ENCODE results near the gene PFKP.
A peak's percentile ranks its signal among the peaks of the same experiment; 100 is the strongest.
"Not testable (repeated sequence)": the region's sequence is repeated elsewhere in the genome, so short reads cannot be mapped to it uniquely, and the experiment has no call there.

Gene PFKP

GRCh38 chr10:3046981-3047547 is 20.3 kb upstream of the PFKP start:
- no peak for DNase-seq (ENCODE audit: extremely low read depth in 1 of 2, low read depth in 1 of 2)

DNA sequence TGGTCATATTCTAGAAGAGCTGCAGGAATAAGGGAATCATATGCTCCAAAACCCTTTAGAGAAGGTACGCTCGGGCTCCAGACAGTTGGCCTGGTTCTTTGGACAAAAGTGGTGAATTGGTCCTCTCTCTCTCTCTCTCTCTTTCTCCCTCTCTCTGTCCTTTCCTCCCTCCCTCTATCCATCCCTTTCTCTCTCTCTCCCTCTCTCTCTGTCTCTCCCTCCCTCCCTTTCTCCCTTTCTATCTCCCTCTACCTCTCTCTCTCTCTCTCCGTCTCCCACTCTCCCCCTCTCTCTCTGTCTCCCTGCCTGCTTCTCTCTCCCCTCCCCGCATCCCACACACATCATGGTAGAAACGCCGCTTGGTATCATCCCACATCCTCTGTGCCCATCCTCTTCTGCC is 19.8 kb upstream of the PFKP start:
- DNase-seq (ENCODE audit: extremely low read depth in 1 of 2, low read depth in 1 of 2), result no peak

DNA sequence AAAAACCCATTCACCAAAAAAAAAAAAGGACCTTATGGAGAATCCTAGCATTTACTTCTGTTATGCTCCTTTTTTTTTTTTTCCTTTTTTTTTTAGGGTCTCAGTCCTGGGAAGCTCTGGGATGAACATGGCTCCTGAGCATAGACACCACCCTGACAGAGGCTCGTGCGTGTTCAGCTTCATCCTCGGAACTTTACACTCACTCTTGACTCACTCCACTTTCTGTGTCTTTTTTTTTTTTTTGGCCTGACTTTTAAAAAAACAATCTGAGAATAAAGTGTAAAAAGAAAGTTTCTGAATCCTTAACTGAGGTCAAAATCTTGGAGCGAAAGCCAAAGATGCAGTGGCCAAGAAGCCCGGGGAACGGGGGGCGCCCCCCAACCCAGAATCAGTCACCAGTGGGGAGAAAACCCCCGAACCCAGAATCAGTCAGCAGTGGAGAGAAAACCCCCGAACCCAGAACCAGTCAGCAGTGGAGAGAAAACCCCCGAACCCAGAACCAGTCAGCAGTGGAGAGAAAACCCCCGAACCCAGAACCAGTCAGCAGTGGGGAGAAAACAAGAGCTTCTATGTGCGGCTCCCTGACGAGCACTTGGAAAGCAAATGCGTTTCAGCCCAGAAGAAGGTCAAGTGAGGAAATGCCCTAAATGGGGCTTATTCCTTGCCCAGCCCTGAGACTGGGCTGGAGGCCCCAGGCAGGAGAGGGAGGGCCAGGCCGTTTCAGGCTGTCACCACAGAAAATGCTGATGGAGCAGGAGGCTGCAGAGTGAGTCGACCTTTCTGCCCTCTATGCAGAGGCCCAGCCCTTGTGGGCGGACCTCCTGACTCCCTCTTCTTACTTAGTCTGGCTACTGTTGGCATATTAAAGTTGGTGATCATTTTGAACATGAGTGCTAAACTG is 19.0 kb upstream of the PFKP start:
- no peak for DNase-seq (ENCODE audit: extremely low read depth in 1 of 2, low read depth in 1 of 2)

GRCh38 chr10:3051692-3052091 is 15.7 kb upstream of the PFKP start:
- no peak for DNase-seq (ENCODE audit: extremely low read depth in 1 of 2, low read depth in 1 of 2)

DNA sequence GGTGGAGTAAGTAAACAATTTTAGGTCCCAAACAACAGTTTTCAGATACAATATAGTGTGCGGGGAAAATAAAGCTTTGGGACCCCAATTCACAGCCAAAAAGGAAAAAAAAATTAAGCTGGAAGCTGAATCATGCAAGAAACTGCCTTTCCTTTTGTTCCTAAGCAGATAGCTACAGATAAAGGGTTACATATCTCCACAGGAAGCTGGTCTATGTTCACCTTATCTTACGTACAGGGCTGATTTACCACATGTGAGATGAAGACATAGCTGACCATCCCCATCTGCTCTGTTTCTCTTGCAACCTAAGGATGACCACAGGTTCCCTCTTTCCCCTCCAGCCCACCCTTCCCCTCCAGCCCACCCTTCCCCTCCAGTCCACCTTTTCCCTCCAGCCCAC is 14.2 kb upstream of the PFKP start:
- DNase-seq (ENCODE audit: extremely low read depth in 1 of 2, low read depth in 1 of 2), result no peak

GRCh38 chr10:3054183-3054850 is 13.0 kb upstream of the PFKP start:
- DNase-seq (ENCODE audit: extremely low read depth in 1 of 2, low read depth in 1 of 2), result no peak

DNA sequence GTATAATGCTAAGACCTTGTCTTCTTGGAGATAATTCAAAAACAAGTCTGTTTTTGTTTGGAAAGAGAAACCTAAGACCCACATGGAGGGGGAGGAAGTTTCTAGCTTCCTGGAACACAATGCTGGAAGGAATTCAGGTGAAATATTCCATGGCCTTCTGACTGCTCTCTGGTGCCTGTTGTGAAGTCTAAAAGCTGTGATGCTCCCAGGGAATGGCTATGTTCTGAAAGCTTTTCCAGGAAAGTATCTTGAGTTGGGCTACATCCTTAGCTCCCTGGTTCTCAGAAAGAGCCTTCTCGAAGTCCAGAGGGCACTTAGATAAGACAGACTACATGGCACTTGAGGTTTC is 12.5 kb upstream of the PFKP start:
- no peak for DNase-seq (ENCODE audit: extremely low read depth in 1 of 2, low read depth in 1 of 2)

DNA sequence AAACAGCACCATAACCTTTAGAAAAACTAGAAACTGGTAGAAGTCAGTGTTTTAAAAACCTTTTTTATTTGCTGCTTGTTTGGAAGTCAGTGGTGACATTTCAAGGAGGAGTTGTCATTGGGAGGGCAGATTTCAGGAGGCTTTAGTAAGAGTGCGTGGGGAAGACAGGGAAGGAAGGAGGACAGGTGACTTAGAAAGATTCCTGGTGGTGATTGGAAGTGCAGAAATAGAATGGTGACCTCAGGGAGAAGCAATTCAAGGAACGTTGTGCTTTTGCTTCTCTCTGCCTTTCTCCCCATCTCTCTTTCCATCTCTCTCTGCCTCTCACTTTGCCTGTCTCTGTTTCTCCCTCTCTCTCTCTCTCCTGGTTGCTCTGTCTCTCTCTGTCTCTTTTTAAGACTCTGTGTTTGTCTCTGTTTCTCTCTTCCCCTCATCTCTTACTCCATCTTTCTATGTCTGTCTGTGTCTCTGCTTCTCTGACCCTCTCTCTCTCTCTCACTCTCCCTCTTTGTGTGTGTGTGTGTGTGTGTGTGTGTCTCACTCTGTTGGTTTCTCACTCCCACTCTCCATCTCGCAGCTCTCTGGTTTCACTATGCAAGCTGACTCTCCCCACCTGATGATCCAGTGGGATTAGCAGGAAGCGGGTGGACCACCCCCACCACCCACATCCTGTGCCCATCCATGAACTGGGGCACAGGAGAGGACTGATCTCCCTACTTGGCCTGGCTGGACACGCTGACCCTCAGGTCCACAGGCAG is 10.9 kb upstream of the PFKP start:
- no peak for DNase-seq (ENCODE audit: extremely low read depth in 1 of 2, low read depth in 1 of 2)

GRCh38 chr10:3057946-3058345 is 9.4 kb upstream of the PFKP start:
- DNase-seq (ENCODE audit: extremely low read depth in 1 of 2, low read depth in 1 of 2), result no peak

DNA sequence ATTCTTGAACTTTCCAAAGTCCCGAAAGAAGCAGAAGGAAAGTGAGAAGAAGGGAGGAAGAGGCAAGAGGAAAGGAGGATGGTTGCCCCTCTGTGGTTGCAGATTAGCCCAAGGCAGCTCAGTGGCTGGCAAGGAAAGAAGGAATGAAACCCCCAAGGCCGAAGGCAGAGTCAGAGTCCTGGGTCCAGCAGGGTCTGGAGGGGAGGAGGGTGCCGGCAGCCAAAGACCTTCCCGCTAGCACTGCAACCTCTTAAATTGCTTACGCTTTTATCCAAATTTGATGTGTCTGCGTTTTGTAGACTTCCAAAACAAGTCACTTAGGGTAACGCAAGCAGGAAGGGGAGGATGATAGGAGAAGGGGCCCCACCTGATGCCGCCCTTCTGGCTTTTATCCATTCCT is 7.4 kb upstream of the PFKP start:
- no peak for DNase-seq (ENCODE audit: extremely low read depth in 1 of 2, low read depth in 1 of 2)

GRCh38 chr10:3060481-3060889 is 6.9 kb upstream of the PFKP start:
- no peak for DNase-seq (ENCODE audit: extremely low read depth in 1 of 2, low read depth in 1 of 2)

DNA sequence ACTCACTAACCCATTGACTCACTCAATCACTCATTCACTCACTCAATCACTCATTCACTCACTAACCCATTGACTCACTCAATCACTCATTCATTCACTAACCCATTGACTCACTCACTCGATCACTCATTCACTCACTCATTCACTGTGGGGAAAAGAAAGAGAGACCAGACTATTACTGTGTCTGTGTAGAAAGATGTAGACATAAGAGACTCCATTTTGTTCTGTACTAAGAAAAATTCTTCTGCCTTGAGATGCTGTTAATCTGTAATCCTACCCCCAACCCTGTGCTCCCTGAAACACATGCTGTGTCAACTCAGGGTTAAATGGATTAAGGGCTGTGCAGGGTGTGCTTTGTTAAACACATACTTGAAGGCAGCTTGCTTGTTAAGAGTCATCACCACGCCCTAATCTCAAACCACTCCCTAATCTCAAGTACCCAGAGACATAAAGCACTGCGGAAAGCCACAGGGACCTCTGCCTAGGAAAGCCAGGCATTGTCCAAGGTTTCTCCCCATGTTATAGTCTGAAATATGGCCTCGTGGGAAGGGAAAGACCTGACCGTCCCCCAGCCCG is 5.9 kb upstream of the PFKP start:
- not testable (repeated sequence) for DNase-seq (ENCODE audit: extremely low read depth in 1 of 2, low read depth in 1 of 2)

- DNase-seq (ENCODE audit: extremely low read depth in 1 of 2, low read depth in 1 of 2), result no peak
These were observed 4.7 kb upstream of the PFKP start for GRCh38 chr10:3062502-3063186.

DNA sequence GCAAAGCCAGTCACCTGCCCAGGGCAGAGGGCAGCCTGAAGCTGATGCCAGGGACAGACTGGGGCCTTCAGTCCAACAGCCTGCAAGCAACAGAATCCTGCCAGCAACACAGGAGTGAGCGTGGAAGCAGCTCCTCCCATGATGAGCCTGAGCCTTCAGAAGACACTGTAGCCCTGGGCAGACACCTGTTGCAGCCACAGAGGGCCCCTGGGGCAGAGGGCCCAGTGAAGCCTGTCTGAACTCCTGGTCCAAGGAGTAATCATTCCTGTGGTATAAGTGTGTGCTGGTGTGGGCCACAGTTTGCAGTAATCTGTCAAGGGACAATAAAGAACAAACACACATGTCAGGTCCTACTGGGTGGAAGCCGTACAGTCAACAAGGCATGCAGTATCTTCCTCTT is 2.9 kb upstream of the PFKP start:
- DNase-seq (ENCODE audit: extremely low read depth in 1 of 2, low read depth in 1 of 2), result no peak

GRCh38 chr10:3065622-3066021 is 1.7 kb upstream of the PFKP start:
- DNase-seq (ENCODE audit: extremely low read depth in 1 of 2, low read depth in 1 of 2), result no peak

DNA sequence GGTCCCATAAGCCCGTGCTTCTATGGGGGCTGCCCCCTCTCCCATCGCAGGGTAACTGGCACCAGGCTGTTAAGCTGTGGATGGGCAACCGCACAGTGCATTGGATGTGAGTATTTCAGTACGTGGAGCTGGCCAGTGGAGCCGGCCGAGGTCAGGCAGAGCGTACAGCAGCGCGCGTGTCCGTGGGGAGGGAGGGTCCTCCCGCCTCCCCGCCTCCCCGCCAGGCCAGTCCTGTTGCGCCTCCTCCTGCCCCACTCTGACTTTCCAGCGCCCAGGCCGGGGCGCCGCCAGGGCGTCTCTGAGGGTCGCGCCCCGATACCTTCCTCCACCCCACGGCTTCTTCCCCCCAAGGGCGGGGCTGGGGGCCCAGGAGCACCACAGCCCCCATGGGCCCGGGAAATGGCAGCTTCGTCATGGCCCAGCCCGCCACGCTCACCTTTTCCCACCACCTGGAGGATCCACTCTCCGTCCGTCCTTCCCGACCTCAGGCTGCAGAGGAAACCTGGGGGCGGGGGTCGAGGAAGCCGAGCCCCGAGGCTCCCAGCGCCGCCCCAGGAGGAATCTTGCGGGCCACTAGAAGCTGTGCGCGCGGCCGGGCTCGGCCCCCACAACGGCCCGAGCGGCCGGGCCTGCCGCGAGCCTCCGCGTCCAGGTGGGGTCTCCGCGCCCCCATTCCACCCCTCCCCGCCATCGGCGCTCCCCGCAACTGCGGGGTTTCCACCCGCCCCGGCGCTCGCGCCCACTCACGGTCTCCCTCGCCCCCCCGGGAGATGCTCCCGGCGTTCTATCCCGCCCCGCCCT is 831 bp upstream of the PFKP start:
- no peak for DNase-seq (ENCODE audit: extremely low read depth in 1 of 2, low read depth in 1 of 2)

GRCh38 chr10:3067859-3068179 is 471 bp downstream of the PFKP start:
- no peak for DNase-seq (ENCODE audit: extremely low read depth in 1 of 2, low read depth in 1 of 2)

- peak in 1 of 2 donors; percentile 24 for DNase-seq (ENCODE audit: extremely low read depth in 1 of 2, low read depth in 1 of 2)
These were observed 1.0 kb downstream of the PFKP start for GRCh38 chr10:3068201-3068967.
